Muscle of leg (tissue), 11 donors: Measurements from ENCODE around the gene FBXO9. TPM values are rescaled to one million over a fixed set of nuclear protein-coding genes. Genes with fewer than 3 reads are reported as not detected.
"Not testable (repeated sequence)": the region's sequence is repeated elsewhere in the genome, so short reads cannot be mapped to it uniquely, and the experiment has no call there.

Source experiments
- DNase-seq: peaks from one replicate; pipeline ENCODE4 v3.0.0; 2013
- H3K27ac ChIP-seq: one replicate; pipeline ENCODE4 v1.5.1; 2013; ENCODE audit warnings: mild to moderate bottlenecking, low read length, control low read depth
- H3K27me3 ChIP-seq: one replicate; pipeline ENCODE4 v1.6.1; 2013; ENCODE audit warnings: low read length; ENCODE audit not compliant: control insufficient read depth, insufficient read depth
- H3K36me3 ChIP-seq: one replicate; pipeline ENCODE4 v1.6.1; 2013; ENCODE audit warnings: low read length; ENCODE audit not compliant: control insufficient read depth, insufficient read depth
- H3K4me1 ChIP-seq: one replicate; pipeline ENCODE4 v1.6.1; 2013; ENCODE audit warnings: low read length; ENCODE audit not compliant: control insufficient read depth, insufficient read depth
- H3K4me3 ChIP-seq: one replicate; pipeline ENCODE4 v1.5.1; 2013; ENCODE audit warnings: low read length, control low read depth
- H3K9me3 ChIP-seq: replicated peaks from 2 replicates; pipeline ENCODE4 v1.6.1; 2013; ENCODE audit warnings: low read depth, low read length; ENCODE audit not compliant: control insufficient read depth
- WGBS: methylation state at CpG from one replicate; pipeline ENCODE4 v1.1.5; 2013; ENCODE audit warnings: missing lambda C conversion rate; ENCODE audit not compliant: insufficient coverage; 5-methylcytosine and 5-hydroxymethylcytosine counted together
- polyA plus RNA-seq, 8 donors: library from polyadenylated mRNA; unstranded; fragments of 120-200 nt; gene quantifications; one replicate each; pipeline versions ENCODE4 v1.2.1 to v1.2.3, GENCODE V29; 2013; ENCODE audit warnings: inconsistent platforms in 1 of 8, low replicate concordance in 1 of 8; ENCODE audit not compliant: insufficient read length in 8 of 8, insufficient read depth in 1 of 8
- total RNA-seq: library from RNA; stranded (reverse); fragments of 120-200 nt; gene quantifications from one replicate; pipeline ENCODE4 v1.2.4, GENCODE V29; 2013

Gene FBXO9
- total and polyA plus RNA-seq, 9 donors: 47.2 to 77.1 (median 70.6) TPM

- Histone ChIP-seq H3K27ac (peak overlapping the region; percentile 98), H3K4me3 (peak overlapping the region; percentile 85), H3K4me1 (peaks cover 12% of the 10 kb centered on the region), H3K9me3 (no peaks in the 10 kb centered on the region), H3K27me3 (no peaks in the 10 kb centered on the region), H3K36me3 (no peaks in the 10 kb centered on the region)
- WGBS: no CpG with 5 or more reads among the region's 3 CpGs
- peak; percentile 29 for DNase-seq
Observed at GRCh38 chr6:53059648-53060589, 5.3 kb upstream of the FBXO9 start.

GRCh38 chr6:53062169-53062539, 3.0 kb upstream of the FBXO9 start:
- no peak for DNase-seq
- Histone ChIP-seq H3K36me3 (no peaks in the 10 kb centered on the region), H3K27me3 (no peaks in the 10 kb centered on the region), H3K9me3 (no peaks in the 10 kb centered on the region), H3K27ac (peak overlapping the region; percentile 98), H3K4me3 (peak overlapping the region; percentile 85), H3K4me1 (peaks cover 12% of the 10 kb centered on the region)
- no CpG with 5 or more reads among the region's 5 CpGs for WGBS

- not testable (repeated sequence) for DNase-seq, H3K27me3 ChIP-seq, H3K4me3 ChIP-seq, H3K36me3 ChIP-seq, H3K9me3 ChIP-seq, H3K4me1 ChIP-seq, H3K27ac ChIP-seq
- WGBS: 91% methylated on average over 11 of the region's 16 CpGs
Observed at GRCh38 chr6:53064255-53064654, 949 bp upstream of the FBXO9 start.

- peak overlapping the region; percentile 98 for H3K27ac ChIP-seq
- H3K36me3 ChIP-seq: peaks cover 4% of the 10 kb centered on the region
- H3K27me3 ChIP-seq: no peaks in the 10 kb centered on the region
- 0% methylated on average over 24 of the region's 26 CpGs for WGBS
- H3K9me3 ChIP-seq: no peaks in the 10 kb centered on the region
- peak; percentile 100 for DNase-seq
- H3K4me3 ChIP-seq: peak overlapping the region; percentile 88
- H3K4me1 ChIP-seq: peaks cover 3% of the 10 kb centered on the region
Observed at GRCh38 chr6:53064726-53065265, 408 bp upstream of the FBXO9 start.

GRCh38 chr6:53066077-53066417, 843 bp downstream of the FBXO9 start:
- H3K36me3 ChIP-seq: peaks cover 8% of the 10 kb centered on the region
- peak overlapping the region; percentile 88 for H3K4me3 ChIP-seq
- H3K4me1 ChIP-seq: no peaks in the 10 kb centered on the region
- DNase-seq: peak; percentile 54
- H3K27ac ChIP-seq: peak overlapping the region; percentile 98
- H3K9me3 ChIP-seq: no peaks in the 10 kb centered on the region
- no peaks in the 10 kb centered on the region for H3K27me3 ChIP-seq
- under 1% methylated on average over 13 of the region's 19 CpGs for WGBS

GRCh38 chr6:53066874-53067706, 1.9 kb downstream of the FBXO9 start:
- Histone ChIP-seq H3K27ac (no peak overlapping the region), H3K4me1 (no peaks in the 10 kb centered on the region), H3K4me3 (no peak overlapping the region), H3K9me3 (no peaks in the 10 kb centered on the region), H3K27me3 (no peaks in the 10 kb centered on the region), H3K36me3 (peaks cover 8% of the 10 kb centered on the region)
- no CpG with 5 or more reads among the region's 4 CpGs for WGBS
- no peak for DNase-seq

- Histone ChIP-seq H3K9me3 (no peaks in the 10 kb centered on the region), H3K27ac (no peak overlapping the region), H3K36me3 (peaks cover 11% of the 10 kb centered on the region), H3K4me3 (no peak overlapping the region), H3K27me3 (no peaks in the 10 kb centered on the region), H3K4me1 (no peaks in the 10 kb centered on the region)
- WGBS: no CpG with 5 or more reads among the region's 1 CpG
- no peak for DNase-seq
Observed at GRCh38 chr6:53067849-53068361, 2.7 kb downstream of the FBXO9 start.

GRCh38 chr6:53069427-53069826, 4.2 kb downstream of the FBXO9 start:
- H3K27ac ChIP-seq: no peak overlapping the region
- no peaks in the 10 kb centered on the region for H3K27me3 ChIP-seq
- peaks cover 13% of the 10 kb centered on the region for H3K36me3 ChIP-seq
- no peaks in the 10 kb centered on the region for H3K4me1 ChIP-seq
- no peaks in the 10 kb centered on the region for H3K9me3 ChIP-seq
- WGBS: no CpG with 5 or more reads among the region's 1 CpG
- H3K4me3 ChIP-seq: no peak overlapping the region
- no peak for DNase-seq

- no peaks in the 10 kb centered on the region for H3K9me3 ChIP-seq
- no peaks in the 10 kb centered on the region for H3K27me3 ChIP-seq
- H3K27ac ChIP-seq: no peak overlapping the region
- no peak for DNase-seq
- peaks cover 20% of the 10 kb centered on the region for H3K36me3 ChIP-seq
- no CpG with 5 or more reads among the region's 1 CpG for WGBS
- no peak overlapping the region for H3K4me3 ChIP-seq
- H3K4me1 ChIP-seq: no peaks in the 10 kb centered on the region
Observed at GRCh38 chr6:53070806-53071205, 5.6 kb downstream of the FBXO9 start.

- H3K4me3 ChIP-seq: no peak overlapping the region
- DNase-seq: no peak
- no peaks in the 10 kb centered on the region for H3K9me3 ChIP-seq
- H3K36me3 ChIP-seq: peaks cover 19% of the 10 kb centered on the region
- H3K27me3 ChIP-seq: no peaks in the 10 kb centered on the region
- H3K27ac ChIP-seq: no peak overlapping the region
- WGBS: no CpG with 5 or more reads among the region's 3 CpGs
- H3K4me1 ChIP-seq: no peaks in the 10 kb centered on the region
Observed at GRCh38 chr6:53074347-53074746, 9.1 kb downstream of the FBXO9 start.
